ENCODE data around the gene SRBD1.
"Not testable (repeated sequence)": the region's sequence is repeated elsewhere in the genome, so short reads cannot be mapped to it uniquely, and the experiment has no call there.

Gene SRBD1

DNA sequence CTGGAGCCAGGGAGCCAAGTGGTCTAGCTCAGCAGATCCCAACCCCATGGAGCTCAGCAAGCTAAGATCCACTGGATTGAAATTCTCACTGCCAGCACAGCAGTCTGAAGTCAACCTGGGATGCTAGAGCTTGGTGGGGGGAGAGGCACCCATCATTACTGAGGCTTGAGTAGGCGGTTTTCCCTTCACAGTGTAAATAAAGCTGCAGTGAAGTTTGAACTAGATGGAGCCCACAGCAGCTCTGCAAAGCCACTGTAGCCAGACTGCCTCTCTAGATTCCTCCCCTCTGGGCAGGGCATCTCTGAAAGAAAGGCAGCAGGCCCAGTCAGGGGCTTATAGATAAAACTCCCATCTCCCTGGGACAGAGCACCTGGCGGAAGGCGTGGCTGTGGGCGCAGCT lies 185.0 kb downstream of the SRBD1 start:
- not testable (repeated sequence) for DNase-seq (ENCODE audit: low spot score)

DNA sequence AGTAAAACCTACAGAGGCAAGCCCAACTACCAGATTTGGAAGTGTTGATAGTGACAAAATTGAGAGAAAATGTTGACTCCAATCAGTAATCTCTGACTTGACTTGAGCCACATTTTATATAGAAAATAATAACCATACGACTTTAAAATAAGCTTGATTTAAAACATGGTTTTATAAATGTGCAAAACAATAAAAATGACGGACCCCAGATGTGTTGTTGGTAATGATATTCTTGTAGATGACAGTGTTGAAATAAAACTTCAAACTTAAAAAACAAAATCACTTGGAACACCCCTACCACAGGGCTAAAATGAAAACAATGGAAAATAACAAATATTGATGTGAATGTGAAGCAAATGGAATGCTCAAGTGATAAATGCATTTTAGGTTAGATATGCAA lies 188.1 kb downstream of the SRBD1 start:
- DNase-seq (ENCODE audit: low spot score), result no peak

DNA sequence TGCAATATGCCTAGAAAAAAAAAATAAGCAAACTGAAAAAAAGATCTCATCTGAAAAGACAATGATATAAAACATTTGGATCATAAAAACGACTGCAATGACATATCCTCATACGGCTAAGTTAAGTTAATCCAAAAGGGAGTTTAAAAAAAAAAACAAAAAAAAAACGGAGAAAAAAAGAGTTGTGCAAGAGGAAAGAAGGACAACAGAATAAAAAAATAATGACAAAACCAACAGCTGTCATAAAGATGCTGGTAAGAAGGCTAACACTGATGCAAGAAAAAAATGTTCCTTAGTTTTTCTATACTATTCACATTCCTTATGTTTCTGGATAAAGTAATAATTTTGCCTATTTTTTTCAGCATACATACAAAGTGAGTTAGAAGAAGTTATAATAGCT lies 192.5 kb downstream of the SRBD1 start:
- no peak for DNase-seq (ENCODE audit: low spot score)

DNA sequence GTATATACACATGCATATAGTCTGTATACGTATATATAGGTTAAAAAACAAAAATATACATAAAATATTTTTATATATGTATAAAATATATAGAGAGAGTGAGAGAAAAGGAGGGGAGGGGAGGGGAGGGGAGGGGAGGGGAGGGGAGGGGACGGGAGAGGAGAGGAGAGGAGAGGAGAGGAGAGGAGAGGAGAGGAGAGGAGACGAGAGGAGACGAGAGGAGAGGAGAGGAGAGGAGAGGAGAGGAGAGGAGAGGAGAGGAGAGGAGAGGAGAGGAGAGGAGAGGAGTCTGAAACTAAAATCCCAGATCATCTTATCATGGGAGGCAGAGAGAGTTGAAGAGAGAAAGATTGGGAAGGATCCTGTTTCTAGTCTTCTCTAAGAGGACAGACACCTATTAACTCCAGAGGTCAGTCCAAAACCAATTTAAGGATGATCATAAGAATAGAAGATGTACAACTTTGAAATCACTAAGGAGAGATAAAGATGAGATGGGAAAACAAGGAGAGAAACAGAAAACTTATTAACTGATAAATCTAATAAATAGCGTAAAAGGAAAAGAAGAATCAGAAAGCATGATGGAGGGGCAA lies 195.4 kb downstream of the SRBD1 start:
- no peak for DNase-seq (ENCODE audit: low spot score)

DNA sequence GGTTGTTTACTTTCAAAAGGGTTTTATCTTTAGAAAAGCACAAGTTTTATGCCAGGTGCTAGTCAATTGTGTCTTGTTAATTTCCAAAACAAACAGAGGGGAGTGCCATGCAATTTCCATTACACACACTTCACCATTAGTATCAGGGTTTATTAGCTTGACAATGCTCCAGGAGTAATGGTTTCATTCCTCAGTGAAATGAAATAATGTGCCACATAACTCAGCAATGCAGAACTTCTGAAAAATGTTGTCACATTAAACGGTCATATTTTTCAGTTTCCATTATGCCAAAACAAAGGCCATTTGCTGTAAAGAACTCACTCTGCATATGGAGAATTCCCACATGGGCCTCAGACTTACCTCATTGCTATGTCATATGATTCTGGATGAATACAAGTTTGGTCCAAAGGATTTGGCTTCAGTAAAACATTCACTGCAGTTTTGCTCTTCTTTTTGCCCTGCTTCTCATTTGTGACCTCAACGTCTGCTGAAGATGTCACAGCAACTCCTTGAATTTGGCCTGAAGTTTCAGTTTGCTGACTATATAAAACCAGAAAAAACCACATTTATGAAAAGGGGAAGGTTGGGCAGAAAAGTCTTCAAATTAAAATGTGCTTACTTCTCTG lies 198.2 kb downstream of the SRBD1 start:
- DNase-seq (ENCODE audit: low spot score), result no peak

DNA sequence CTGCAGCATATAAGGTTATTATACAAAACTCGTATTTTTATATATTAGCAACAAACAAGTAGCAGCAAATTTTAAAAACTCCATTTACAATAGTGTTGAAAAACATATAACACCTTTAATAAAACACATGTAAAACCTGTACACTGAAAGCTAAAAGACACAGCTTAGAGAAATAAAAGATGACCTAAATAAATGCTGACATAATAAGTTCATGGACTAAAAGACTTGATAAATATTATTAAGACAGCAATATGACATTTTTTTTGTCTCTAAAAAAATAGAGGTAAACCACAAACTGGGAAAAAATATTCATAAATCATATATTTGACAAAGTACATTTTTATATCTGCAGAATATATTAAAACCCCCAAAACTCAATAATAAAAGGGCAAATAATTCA lies 201.4 kb downstream of the SRBD1 start:
- DNase-seq (ENCODE audit: low spot score), result no peak

DNA sequence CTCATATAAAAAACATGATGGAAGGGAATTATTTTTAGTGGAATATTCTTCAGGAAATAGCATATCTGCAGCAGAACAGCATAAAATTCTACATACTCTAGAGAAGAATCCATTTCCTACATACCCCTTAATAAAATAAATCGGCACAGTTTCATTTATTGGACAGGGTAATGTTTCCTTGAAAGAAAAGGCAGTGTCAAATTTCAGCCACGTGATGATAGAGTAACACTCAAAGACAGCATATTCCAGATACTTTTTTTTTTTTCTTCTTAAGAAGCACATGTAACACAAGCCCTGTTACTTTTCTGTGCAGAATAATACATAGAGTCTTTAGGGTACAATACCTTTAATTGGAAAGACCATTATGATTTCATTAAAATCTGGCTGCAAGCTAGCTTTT lies 204.4 kb downstream of the SRBD1 start:
- DNase-seq (ENCODE audit: low spot score), result no peak

DNA sequence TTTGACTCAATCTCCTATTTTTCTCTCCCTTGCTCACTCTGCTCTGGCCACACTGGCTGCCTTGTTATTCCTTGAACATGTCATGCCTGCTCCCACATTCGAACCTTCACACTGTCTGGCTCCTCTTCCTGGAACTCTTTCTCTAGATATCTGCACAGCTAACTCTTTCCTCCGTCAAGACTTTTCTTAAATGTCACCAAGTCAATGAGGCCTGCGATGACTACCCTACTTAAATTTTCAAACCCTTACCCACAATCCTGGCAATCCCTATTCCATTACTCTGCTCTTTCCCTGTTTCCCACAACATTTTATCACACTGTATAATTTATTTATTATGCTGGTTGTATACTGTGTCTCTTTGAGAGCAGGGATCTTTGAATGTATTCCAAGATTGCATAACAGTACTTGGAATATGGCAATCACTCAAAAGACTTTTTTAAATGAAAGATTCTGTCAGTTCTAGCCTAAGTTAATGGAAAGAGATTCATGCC lies 206.2 kb downstream of the SRBD1 start:
- no peak for DNase-seq (ENCODE audit: low spot score)

DNA sequence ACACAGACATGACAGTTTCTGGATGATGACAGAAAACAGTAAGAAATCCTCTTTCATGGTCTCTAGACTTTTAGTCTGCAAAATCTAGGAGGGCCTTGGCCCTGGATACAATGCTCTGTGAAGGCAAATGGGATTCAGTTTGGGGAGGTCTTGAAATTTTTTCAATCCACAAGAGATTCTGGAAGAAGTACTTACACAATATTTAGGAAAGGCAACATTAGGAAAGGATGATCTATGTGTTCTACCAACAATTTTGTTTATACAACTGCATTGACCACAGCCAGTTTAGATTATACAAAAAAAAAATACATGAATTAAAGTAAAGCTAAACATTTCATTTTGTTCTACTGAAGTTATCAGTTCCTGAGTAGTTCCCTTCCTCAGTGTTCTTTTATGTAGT lies 208.0 kb downstream of the SRBD1 start:
- DNase-seq (ENCODE audit: low spot score), result no peak

DNA sequence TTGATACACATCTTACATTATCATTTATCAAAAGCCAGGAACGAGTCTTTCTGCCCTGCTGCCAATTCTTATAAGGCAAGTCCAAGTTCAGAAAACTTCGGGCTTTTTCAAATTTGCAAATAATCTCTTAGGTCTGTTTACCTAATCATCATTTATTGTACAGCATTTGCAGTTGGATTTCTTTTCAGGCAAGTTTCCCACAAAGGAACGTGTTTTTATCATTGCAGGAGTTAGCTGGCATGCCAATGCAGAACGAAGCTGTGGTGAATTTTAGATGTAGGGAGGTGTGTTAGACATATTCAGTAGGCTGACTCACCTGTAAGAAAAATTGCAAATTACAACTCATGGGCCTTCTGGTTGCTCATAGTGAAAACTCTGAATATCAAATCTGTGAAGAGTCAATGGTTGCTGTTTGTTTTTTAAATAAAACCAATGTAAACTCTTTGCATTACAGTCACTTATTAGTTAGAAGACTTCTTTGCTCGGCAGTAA lies 209.6 kb downstream of the SRBD1 start:
- DNase-seq (ENCODE audit: low spot score), result no peak

DNA sequence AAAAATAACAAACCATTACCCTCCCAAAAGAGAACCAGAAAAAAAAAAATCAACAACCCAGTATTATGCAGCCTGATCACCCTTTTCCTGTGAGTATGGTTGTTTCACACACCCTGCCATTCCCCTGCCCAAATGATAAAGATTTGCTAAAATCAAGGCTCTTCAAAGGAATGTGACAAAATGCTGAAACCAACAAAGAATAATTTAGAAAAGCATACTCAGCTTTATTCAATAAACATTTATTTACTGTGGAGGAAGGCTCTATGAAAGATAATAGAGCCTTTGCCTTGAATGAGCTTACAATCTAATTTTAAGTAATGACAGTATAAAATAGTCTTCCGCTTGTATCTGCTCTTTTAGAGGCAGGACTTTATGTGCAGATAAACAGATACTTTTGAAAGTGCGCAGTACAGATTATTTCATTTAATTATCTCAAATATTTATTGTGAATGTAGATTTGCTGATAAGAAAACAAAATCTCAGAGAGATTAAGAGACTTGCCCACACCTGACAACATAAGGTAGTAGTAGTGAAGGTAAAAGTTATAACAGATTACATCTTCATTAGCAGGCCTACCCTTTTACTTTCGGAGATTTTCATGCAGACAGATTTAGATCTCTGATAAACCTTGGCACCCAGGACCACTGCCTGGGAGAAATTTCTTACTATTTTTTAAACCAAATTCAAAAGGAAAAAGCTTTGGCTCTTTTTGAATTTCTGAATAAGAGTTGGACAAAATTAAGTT lies 211.9 kb downstream of the SRBD1 start:
- no peak for DNase-seq (ENCODE audit: low spot score)

DNA sequence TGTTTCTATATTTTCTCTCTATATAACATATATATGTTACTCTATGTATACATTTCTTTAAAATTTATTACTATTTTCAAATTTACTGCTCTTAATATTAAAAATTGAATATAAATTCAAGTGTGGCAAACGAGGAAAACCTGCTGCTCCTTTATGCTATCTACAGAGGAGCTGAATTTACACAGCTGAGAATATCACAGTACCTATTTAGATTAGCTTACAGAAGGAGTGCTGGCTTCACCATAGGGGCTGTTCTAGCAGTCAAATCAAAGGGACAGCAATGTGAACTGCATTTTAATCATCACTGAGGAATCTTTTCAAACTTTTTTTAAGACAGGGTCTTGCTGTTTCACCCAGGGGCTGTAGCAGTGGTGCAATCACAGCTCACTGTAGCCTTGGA lies 213.8 kb downstream of the SRBD1 start:
- no peak for DNase-seq (ENCODE audit: low spot score)

DNA sequence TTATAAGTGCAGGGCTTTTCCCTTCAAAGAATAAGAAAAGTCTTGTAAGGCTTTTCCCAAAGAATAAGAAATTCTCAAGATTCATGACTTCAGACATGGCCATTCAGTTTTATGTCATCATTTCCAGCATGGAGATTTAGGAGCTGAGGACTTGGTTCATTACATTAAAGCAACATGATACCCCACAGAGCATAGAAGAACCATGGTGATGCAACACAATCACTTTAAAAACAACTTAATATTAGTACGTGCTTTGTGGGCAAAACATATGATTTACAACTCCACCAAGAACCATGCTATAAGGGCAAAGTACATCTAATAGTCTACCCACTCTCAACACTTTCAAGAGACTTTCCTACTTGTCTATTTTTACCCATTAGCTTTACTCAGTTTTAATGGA lies 214.4 kb downstream of the SRBD1 start:
- DNase-seq (ENCODE audit: low spot score), result no peak

DNA sequence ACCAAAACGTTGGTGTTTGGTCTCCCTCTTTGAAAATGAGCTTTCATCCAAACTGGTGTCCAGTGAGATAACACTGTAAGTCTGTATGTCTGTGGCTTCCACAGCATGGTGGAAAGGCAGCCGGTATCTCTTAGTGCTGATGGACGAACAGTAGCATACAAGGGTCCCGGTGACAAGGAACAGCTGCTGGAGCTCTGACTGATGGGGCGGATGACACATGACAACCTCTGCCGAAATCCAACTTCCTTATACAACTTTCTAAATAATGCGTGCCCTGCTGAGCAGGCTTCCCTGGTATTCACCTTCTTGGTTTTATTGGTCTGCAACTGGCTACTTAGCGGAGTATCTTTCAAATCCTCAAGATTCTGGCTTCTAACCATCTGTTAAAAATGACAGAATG lies 216.2 kb downstream of the SRBD1 start:
- DNase-seq (ENCODE audit: low spot score), result no peak

DNA sequence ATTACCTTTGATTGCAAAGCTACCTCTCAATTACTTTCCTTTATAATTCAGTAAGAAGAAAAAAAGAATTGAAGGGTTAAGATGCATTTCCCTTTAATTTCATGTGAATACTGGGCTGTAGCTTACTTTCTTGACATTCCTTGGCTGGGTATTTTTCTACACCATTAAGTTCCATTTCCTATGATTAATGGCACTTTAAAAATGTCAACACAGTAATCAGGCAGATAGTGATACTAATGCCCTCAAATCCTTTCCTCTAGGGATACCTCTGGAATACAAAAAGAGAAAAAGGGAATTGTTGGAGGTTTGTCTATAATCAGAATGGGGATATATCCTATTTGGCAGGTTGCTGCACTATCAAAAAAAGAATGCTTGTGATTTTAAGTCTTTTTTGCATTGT lies 216.9 kb downstream of the SRBD1 start:
- DNase-seq (ENCODE audit: low spot score), result no peak

DNA sequence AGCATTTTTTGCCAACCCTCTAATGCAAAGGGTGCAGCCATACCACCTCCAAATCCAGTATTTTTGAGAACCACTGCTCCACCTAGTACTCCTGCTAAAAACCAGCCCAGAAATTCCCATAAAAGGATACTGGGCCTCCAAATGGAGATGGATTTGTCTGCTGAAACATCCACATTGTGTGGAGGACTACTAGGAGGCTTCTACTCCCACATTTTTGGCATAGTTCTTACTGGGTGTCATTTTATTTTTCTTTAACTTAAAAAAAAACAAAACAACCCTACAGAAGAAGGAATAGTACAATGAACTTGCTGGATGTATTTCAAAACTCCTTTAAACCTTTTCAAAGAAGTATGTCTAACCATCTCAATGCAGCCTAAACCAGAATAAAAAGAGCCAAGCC lies 219.2 kb downstream of the SRBD1 start:
- peak; percentile 6 for DNase-seq (ENCODE audit: low spot score)

DNA sequence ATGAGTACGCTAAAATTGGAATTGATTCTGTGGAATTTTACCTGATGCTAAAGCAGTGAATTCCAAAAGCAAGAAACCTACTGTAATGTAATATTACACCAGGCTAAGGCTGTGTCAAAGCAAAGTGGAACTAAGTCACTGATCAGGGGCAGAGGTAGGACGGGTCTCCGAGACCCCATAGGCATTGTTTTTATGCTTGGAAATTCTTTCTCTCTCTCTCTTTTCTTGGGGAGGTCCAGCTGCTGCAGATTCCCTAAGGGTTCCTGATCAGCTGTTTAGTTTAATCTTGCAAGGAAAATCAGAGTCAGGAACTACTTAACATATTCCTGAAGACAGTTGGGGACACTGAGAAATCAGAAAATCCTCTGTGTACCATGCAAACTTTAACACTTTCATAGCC lies 220.2 kb downstream of the SRBD1 start:
- no peak for DNase-seq (ENCODE audit: low spot score)

DNA sequence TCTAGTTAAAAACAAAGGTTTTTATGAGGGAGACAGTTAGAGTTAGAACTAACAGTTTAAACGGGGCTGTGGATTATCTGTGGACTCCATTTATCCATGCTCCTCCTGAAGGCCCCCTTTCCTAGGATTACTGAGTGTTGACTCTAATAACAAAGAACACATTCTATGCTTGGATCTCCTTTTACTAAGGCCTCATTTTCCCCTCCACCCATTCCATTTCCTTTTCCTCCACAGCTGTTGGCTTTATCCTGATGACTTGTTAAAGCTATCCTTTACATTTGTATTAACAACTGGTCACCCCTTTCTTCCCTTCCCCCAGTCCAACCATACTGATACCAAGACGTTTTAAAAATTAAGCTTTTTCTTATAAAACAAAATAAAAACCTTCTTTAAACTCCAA lies 220.6 kb downstream of the SRBD1 start:
- DNase-seq (ENCODE audit: low spot score), result no peak

DNA sequence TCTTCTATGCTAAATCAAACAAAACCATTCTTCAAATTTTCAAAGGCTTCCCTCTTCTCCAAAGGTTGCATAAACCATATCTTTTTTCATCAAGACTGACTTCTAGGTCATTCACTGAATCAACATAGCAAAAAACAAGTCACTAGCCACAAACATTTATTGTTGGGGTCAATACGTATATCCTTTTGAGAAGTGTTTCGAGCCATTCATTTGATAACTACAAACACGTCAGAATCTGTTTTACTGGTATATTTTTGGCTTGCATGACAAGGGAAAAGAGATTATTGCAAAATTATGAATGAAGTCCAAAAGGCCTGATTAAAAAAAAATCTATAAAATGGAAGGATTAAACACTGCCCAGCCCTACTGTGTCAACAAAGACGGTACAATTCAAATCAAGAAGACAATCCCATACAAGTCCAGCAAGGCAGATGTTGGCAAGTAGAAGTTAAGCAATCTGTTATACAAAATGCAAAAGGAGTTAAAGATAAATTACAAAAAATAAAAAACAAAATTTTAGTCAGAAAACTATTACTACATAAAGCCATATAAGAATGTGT lies 222.4 kb downstream of the SRBD1 start:
- no peak for DNase-seq (ENCODE audit: low spot score)

DNA sequence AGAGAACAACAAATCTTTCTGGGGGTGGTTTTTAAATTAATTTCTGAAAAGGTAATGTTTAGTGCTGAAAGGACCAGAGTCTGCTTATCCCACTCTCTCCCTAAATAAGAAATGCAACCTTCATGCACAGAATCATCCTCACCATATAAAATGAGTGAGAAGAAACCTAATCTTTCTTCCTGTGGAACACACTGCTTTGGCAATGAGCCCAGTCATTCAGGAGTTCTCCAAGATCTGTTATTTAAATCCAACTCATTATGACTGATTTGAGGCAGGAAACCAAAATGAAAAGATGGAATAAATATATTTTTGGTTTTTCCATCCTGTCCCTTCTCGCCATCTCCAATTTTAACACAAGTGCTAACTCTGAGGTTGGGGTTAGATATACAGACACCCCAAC lies 228.3 kb downstream of the SRBD1 start:
- no peak for DNase-seq (ENCODE audit: low spot score)

DNA sequence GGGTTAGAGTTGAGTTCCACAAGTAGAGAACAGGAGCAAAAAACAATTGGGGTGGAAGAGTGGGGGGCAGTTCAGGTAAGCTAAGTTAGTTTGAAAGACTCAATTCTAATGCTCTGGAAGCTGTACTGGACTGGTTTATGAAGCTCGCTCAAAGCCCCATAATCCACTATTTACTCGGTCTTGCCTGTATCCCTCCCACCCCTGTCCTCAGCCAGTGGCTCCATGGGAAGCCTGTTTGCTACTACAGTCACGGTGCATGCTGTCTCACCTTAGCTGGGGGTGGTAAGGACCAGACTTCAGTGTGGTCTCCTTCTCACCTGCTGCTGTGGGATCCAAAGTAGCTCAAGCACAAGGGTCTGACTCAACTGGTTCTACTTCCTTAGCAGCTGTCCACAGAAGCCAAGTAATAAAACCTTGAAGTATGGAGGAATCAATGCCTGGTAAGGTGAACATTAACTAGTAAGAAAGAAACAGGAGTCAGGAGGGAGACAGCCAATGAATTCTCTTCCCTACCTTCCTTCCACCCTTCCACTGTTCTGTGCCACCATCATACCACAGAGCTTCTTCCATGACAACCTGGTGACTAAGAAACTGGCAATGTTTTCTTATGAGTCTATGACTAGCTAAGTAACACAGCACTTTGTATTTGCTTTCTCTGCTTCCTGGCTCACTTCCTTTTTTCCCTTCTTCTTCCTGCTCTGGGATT lies 230.8 kb downstream of the SRBD1 start:
- DNase-seq (ENCODE audit: low spot score), result peak; percentile 15

DNA sequence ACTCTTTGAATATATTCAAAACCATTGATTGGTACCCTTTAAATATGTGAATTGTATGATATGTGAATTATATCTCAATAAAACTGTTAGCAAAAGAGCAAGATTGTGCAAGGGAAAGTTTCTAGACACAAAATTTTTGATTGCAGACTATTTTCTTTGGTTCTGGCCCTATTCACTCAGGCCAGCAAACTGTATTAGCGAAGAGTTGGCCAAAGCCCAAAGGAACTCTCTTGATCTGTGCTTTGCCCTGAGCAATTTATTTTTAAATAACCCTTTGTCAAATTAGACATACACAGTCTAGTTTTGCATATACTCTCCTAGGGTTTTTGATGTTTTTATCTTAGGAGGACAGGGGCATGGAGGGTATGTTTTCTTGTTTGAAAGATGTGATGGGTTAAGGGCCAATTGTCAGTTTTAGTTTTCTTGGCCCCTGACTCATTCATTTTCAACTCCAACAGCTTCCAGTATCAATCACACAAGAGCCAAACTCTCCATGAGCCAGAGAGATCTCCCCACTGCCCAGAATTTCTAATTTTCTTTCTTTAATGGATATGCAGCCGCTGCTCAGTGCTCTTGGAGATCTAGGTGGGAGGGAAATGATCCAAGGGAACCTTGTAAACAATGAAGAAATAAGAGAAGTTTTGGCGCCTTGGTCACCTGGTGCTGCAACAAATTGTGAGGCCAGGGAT lies 231.5 kb downstream of the SRBD1 start:
- no peak for DNase-seq (ENCODE audit: low spot score)
